Transverse colon (tissue), 3 donors: ENCODE data around the gene SYCP2.

Source experiments
- CTCF ChIP-seq, 5 experiments: fragments of 200-600 bp in 3 of 5; fragments of 450-650 bp in 2 of 5; sonication (generic) in 3 of 5; IDR thresholded peaks; 1 replicate in 2 of 5; 2 replicates in 3 of 5; pipeline ENCODE4 v1.5.1; 2016 to 2017; ENCODE audit warnings: antibody characterized with exemption in 5 of 5, inconsistent platforms in 3 of 5, mild to moderate bottlenecking in 2 of 5, moderate library complexity in 1 of 5
- POLR2A ChIP-seq: fragments of 450-650 bp; IDR thresholded peaks from one replicate; pipeline ENCODE4 v1.6.1; 2016; ENCODE audit warnings: antibody characterized with exemption, mild to moderate bottlenecking, moderate library complexity

- no peak for TF ChIP-seq POLR2A
- no peak for TF ChIP-seq CTCF (IDR thresholded peaks at IDR 0.05)
Measured at GRCh38 chr20:59835057-59835447, 98.4 kb downstream of the SYCP2 start.
